ENCODE measurements around the gene ANKMY1.

Gene ANKMY1

DNA sequence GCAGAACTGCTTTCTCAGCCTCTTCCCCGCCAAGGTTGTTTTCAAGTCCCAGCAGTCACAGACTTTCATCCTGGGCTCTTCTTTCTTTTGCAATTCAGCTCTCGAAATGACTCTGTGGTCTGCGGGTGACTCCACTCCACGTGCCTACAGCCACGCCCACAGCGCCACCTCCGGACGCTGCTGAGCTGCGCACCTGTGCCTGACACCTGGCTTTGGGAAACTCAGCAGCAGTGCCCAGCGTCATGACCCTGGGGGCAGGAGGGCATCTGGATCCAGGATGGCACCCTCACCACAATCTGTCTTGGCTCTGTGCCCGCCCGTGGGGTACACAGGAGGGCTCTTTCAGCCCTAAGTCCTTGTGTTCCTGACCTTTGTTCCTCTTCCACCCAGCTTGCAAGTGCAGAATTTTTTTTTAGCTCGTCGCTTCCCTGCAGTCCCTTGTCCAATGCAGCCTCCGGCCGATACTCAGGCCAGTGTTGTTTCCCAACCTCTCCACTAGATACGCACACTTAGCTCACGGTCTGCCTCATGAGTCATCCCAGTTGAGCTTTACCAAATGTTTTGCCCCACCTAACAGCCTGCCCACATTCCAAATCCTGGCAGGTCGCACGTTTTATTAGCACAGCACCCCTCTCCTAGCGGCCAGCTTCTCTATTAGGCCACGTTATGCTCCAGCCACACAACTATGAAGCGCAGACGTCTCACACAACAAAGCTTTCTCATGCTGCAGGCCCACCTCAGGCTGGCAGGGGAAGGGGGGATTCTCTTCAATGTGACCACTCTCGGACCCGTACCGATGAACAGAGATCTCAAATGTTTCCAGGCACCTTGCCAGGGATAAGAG is 22.2 kb upstream of the ANKMY1 start:
- peak; percentile 23 for DNase-seq

DNA sequence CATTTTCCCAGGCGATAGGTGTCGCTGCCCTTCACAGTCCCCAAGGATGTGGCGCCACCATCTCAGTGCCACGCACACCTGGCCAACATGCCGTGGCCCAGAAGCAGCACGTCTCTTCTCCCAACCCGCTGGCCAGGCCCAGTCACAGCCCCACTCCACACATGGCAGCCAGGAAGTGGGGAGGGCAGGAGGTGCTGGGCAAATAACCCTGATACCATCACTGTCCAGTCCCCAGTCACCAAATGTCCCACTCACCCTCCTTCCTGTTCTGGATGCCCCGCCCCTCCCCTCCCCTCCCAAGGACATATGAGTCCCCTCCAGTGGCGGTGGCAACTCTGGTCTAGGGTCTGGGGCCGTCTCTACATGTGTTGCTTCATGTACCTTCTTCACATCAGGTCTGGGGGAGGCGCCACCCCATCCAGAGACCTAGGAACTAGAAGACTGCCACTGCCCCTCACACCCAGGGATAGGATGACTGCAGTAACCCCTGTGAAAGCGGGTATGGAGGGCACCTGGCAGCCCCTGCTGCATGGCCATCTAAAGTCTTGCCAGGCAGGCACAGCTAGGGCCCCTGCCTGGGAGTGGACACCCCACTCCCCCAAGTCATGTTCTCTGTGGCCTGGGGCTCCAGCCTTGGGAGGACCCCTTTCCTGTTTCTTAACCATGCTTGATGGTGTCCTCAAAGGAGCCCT is 21.4 kb upstream of the ANKMY1 start:
- no peak for DNase-seq

DNA sequence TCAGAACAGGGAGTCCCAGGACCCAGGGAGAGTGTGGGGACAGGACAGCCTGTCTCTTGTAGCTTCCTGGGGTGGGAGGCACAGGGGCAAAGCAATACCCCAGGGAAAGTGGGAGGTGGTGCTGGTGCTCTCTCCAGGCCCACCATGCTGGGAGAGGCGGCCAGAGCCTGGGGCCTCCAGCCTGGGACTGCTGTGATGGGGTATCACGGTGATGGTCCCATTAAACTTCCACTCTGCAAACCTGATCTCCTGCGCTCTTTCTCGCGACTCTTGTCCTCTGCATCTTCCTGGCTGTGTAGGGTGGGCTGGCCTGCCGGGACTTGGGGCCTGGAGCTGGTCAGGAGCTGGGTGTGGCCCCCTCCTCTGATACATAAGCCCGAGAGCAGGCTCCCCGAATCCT is 20.7 kb upstream of the ANKMY1 start:
- DNase-seq = no peak

DNA sequence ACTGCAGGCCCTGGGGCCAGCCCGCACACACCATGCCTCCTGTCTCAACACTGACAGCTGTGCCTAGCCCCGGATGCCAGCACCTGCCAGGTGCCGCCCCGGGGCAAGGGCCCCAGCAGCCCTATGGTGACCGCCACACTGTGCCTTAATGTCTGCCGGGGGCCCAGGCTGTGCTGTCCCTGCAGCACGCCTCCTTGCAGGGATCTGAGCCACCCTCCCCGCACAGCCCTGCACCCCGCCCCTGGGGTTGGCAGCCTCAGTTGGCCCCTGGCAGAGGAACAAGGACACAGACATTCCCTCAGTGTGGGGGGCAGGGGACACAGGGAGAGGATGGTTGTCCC is 20.3 kb upstream of the ANKMY1 start:
- no peak for DNase-seq

DNA sequence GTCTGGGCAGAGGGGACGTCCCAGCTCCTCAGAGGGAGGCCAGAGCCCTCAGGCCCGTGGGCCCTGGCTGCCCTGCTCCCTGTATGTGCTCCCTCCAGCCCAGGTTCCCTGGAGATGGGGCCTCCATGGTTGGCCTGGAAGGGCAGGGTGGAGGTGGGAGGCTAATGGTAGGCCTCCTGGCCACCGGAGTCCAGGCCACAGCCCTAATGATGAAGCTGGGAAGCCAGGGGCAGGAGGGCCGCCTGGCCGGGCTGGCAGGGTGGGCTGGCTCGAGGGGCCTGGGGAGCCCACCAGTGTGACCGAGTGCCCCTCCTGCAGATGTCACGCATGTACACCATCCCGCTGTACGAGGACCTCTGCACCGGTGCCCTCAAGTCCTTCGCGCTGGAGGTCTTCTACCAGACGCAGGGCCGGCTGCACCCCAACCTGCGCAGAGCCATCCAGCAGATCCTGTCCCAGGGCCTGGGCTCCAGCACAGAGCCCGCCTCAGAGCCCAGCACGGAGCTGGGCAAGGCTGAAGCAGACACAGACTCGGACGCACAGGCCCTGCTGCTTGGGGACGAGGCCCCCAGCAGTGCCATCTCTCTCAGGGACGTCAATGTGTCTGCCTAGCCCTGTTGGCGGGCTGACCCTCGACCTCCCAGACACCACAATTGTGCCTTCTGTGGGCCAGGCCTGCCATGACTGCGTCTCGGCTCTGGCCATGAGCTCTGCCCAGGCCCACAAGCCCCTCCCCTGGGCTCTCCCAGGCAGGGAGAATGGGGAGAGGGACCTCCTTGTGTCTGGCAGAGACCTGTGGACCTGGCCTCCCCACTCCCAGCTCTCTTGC is 19.7 kb upstream of the ANKMY1 start:
- no peak for DNase-seq

DNA sequence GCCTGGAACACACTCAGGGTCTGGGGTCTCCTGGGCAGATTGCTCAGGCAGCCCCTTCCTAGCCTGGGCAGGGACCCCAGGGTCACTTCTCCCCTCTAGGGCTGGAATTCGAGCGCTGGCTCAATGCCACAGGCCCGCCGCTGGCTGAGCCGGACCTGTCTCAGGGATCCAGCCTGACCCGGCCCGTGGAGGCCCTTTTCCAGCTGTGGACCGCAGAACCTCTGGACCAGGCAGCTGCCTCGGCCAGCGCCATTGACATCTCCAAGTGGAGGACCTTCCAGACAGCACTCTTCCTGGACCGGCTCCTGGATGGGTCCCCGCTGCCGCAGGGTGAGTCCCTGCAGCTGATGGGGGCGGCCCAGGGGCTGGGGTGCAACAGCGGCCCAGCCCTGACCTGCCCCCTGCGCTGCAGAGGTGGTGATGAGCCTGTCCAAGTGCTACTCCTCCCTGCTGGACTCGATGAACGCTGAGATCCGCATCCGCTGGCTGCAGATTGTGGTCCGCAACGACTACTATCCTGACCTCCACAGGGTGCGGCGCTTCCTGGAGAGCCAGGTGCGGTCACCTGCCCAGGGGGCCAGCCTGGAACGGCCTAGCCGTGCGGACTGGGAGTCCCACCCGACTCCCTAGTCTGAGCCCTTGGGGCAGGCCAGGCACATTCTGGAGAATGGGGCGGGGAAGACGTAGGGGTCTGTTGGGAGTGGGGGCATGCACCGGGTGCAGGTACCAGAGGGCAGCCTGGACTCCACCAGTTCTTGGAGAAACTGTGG is 18.8 kb upstream of the ANKMY1 start:
- no peak for DNase-seq

DNA sequence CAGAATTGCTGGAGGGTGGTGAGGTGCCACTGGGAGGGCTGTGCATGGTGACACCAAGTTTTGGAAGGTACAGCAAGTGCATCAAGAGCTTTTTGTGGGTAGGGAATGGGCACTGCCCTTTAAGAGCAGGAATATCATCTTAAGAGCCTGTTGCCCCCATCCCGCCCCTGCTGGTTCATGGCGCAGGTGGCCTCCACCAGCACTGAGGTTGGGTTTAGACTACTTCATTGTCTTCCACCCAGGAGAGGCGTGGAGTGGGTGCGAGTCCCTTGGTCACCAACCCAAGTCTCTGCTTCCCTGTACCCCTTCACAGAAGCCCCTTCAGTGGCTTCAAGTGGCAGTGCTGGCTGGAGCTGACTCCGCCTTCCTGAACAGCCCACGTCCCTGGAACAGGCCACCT is 18.2 kb upstream of the ANKMY1 start:
- DNase-seq = no peak

DNA sequence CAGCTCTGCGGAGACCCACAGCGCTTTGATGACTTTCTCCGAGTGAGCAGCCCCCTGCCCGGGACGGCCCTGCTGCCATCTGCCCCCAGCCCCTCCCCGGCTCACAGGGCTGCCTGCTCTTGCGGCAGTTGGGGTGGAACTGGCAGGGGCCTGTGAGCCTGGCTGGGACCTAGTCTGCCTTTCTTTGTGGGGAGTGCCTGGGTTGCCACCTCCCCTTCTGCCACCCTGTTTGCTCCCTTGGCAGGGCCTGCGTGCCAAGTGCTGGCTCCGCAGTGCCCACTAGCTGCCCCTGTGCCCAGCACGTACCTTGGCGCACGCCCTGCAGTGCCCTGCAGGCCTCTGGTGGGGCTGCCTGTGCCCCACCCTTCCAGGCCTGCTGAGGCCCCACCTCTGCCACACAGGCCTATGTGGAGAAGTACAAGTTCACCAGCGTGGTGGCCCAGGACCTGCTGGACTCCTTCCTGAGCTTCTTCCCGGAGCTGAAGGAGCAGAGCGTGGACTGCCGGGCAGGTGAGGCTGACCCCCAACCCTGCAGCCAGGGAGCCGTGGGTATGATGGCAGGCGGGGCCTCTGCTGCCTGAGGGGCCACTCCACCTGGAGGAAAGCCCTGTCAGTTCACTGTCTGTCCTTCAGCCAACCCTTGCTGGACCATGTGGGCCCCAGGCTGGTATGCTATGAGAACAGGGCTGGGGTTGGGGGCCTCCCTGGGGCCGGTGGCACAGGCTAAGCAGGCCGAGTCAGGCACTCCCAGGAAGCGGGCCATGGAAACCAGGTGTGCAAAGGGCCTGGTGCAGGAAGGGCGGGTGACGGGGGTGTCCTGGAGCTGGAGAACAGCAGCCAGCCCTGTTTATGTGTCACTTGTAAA is 17.5 kb upstream of the ANKMY1 start:
- no peak for DNase-seq

DNA sequence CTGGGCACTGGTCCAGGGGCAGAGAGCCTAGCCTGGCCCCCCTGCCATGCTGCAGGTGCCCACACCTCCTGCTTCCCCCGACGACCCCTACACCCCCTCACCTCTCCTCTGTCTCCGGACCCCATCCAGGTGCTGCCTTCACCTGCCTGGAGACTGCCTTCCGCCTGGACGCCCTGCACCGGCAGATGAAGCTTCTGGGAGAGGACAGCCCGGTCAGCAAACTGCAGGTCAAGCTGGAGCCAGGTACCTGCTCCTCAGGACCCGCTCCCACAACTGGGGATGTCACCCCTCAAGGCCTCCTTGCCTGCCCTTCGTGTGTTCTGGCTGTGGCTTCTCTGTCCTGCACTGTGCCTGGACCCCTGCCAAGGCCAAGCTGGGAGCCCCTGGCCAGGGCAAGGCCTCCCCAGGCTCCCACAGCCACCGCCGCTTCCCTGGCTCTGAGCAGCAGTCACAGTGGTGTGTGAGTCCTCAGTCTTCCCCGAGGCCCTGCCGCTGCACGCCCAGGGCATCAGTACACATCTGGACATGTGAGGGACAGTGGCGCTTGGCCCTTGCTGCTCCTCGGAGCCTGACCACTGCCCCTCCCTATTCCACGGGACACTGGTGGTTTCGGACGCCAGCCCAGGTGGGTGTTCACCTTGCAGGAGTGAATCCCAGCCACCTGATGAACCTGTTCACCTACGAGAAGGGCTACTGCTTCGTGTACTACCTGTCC is 16.8 kb upstream of the ANKMY1 start:
- DNase-seq = no peak

DNA sequence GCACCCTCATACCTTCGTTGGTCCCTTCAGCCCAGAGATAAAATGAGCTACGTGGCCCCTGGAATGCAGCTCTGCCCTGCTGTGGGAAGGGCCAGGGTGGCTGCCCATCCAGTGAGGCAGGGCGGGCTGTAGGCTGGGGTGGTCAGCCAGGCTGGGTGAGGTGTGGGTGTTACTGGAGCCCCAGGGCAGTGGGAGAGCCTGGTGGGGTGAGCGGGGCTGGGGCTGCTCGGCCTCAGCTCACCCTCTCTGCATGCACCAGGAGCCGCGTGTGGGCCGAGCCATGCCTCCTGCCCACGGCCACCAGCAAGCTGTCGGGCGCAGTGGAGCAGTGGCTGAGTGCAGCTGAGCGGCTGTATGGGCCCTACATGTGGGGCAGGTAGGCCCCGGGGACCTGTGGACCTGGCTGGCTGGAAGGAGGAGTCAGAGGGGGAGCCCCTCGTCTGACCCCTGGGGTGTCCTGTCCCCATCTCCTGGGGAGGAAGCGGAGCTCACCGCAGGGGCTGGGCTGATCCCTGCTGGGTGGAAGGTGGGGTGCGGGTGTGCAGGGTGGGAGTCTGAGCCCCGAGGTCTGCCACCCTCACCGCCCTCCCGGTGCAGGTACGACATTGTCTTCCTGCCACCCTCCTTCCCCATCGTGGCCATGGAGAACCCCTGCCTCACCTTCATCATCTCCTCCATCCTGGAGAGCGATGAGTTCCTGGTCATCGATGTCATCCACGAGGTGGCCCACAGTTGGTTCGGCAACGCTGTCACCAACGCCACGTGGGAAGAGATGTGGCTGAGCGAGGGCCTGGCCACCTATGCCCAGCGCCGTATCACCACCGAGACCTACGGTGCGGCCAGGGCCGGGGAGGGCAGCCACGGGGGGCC is 16.0 kb upstream of the ANKMY1 start:
- DNase-seq = no peak

DNA sequence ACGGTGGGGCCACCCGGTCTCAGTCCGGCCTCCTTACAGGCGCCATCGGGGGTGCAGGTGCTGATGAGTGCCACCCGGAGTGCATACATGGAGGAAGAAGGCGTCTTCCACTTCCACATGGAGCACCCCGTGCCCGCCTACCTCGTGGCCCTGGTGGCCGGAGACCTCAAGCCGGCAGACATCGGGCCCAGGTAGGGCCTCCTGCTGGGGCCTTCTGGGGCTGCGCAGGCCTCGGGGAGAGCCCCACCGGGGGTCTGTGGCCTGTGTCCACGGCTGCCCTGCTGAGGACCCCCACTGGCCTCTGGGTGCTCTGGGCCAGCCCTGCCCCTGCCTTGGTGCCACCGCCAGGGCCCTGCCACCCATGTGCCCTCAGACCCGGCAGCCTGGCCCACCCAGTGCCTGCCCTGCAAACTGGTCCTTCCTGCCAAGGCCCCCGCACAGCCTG is 15.3 kb upstream of the ANKMY1 start:
- DNase-seq = no peak

DNA sequence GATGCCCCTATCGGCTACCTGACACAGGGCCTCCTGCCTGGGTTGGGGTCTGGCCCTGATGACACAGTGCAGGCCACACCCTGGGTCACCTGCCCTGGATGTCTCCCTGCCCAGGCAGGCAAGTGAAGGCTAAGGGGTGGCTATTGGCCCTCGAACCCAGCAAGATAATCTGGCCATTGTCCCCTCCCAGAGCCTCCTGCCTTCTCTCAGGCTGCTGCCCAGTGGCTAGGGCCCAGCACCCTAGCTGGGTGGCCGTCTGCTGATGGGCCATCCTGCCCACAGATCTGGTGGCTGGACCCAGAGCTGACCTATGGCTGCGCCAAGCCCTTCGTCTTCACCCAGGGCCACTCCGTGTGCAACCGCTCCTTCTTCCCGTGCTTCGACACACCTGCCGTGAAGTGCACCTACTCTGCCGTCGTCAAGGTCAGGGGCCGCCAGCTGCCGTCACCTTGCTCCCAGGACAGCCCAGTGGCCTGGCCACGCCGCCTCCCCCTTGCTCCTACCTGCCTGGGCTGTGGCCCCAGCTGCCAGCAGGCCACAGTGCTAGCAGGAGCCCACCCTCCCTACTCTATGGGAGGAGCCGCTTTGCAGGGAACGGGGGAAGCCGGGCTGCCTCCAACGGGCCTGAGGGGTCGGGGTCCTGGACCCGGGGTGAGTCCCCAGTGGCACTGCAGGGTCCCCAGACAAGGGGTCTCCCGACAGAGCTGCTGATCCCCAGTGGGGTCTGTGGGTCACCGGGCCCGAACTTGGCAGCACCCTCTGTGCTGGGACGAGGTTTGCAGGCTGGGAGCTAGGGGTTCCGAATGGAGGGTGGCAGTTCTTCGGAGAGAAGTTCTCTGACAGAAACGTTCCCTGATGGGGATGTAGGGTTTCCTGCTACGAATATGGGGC is 14.6 kb upstream of the ANKMY1 start:
- DNase-seq = no peak

DNA sequence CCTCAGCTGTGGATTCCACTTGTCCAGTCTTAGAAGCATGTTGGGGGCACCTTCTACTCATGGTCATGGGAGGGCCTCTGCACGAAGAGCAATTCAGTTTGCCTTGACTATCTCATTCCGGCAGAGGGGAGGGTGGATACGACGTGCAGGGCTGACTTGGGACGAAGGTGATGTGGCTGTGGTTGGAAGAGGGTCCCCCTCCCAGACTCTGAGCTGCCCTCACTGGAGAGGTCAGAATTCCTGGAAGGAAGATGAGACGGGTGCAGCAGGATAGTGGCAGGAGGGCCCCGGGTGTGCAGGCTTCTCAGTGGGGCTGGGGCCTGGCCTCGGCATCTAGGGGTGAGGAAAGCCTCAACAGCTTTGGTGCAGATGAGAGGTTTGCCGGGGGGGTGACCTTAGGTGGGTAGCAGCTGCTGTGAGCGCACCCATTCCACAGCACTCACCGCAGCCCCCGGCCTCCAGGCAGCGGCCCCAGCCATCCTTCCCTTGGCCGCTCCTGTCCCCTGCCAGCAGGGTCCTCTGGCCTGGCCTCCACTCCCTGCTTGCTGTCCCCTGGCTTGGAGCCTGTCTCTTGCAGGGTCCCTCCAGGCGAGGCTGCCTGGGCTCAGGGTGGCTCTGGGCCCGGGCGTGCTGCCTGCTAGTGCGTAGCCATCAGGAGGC is 13.7 kb upstream of the ANKMY1 start:
- DNase-seq = no peak

DNA sequence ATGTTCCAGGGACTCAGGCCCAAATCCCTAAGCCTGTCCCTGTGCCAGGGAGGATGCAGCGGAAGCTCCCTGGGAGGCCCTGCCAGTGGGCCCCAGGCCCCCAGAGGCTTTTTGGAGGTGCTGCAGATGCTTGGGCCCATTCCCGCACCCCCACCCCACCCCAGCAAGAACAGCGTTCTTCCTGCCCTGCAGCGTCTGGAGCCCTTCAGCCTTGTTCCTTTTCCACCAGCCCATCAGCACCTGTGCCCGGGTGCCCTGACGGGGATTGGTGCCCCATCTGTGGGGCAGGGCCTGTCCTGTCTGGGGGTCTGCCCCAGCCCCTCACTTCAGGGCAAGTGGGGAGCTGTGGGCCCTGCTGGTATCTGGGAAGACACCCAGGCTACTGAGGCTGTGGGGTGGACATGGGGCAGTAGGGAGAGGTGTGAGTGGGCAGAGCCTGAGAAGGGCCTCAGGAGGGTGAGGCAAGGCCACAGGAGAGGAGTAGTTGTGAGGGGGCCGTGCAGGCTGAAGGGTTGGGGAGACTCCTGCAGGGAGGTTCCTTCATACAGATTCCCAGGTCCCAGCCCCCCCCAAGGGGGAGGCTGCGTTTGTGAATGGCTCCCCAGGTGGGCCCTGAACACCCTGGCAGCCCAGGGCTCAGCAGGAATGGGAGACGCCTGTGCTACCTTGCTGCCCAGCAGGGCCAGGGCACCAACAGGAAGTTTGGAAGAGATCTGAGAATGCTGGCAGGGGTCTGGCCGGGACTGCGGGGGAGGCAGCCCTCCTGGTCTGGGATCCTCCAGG is 12.9 kb upstream of the ANKMY1 start:
- no peak for DNase-seq

DNA sequence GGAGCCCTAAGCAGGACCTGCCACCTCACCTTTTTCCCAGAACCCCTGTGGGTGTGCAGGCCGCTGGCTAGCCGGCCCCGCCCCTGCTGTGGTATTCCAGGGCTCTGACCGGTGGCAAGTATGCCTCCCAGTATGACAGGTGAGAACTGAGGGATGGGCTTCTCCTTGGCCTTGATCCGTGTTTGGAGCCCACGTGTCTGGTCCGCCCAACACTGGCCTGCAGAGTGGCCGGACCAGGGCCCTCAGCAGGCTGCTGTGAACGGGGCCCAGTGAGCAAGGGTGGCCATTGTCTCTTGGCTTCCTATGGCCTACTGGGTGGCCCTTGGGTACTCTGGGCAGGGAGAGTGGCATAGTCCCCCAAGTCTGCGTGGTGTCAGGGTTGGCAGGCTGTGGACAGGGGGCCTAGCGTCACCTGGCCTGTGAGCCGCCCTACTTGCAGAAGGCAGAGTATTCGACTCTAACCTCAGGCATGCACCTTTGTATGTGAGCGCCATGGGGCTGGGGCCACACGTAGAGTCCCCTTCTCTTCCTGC is 12.3 kb upstream of the ANKMY1 start:
- DNase-seq = no peak

DNA sequence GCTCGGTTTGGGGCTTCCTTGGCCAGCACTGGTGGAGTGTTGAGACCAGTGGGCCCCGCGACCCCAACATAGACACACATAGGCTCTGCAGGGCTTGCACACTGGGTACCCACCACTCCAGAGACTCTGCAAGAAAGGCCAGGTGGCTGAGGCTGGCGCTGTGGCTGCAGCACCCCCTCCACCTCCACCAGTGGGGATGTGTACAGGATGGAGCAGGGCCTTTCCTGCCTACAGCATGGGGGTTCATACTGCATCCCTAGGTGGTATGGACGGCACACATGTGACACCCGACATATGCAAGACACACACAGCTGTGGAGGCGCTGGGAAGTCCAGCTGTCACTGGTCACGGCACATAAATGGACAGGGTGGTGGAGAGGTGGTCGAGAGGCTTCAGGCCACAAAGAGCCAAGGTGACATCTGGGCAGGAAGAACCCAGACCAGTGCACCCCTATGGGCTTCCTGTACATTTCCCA is 11.8 kb upstream of the ANKMY1 start:
- DNase-seq = no peak
